ENCODE measurements around the gene BRINP3.

GRCh38 chr1:190169311-190170067 lies 308.2 kb downstream of the BRINP3 start:
- TF ChIP-seq, protein P1, sequence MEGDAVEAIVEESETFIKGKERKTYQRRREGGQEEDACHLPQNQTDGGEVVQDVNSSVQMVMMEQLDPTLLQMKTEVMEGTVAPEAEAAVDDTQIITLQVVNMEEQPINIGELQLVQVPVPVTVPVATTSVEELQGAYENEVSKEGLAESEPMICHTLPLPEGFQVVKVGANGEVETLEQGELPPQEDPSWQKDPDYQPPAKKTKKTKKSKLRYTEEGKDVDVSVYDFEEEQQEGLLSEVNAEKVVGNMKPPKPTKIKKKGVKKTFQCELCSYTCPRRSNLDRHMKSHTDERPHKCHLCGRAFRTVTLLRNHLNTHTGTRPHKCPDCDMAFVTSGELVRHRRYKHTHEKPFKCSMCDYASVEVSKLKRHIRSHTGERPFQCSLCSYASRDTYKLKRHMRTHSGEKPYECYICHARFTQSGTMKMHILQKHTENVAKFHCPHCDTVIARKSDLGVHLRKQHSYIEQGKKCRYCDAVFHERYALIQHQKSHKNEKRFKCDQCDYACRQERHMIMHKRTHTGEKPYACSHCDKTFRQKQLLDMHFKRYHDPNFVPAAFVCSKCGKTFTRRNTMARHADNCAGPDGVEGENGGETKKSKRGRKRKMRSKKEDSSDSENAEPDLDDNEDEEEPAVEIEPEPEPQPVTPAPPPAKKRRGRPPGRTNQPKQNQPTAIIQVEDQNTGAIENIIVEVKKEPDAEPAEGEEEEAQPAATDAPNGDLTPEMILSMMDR (IDR thresholded peaks at IDR 0.05; ENCODE audit: low read depth, low read length), result no peak
- TF ChIP-seq, protein P2, sequence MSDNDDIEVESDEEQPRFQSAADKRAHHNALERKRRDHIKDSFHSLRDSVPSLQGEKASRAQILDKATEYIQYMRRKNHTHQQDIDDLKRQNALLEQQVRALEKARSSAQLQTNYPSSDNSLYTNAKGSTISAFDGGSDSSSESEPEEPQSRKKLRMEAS (IDR thresholded peaks at IDR 0.05; ENCODE audit: low read depth, low read length), result no peak
- TF ChIP-seq POLR2A (IDR thresholded peaks at IDR 0.05; ENCODE audit: extremely low read depth, insufficient read length), result no peak
